Ishikawa (cell line): ENCODE data around the gene CSNK1G3.

Source experiments
- CEBPB ChIP-seq: IDR thresholded peaks from 2 replicates; pipeline ENCODE4 v1.6.1; 2012
- CREB1 ChIP-seq: IDR thresholded peaks from 2 replicates; pipeline ENCODE4 v1.6.1; 2012; ENCODE audit warnings: low read depth
- EGR1 ChIP-seq: IDR thresholded peaks from 2 replicates; pipeline ENCODE4 v1.6.1; 2012
- EP300 ChIP-seq: IDR thresholded peaks from 2 replicates; pipeline ENCODE4 v1.6.1; 2012; ENCODE audit warnings: borderline replicate concordance
- FOXM1 ChIP-seq: IDR thresholded peaks from 2 replicates; pipeline ENCODE4 v1.6.1; 2012; ENCODE audit warnings: low read depth, borderline replicate concordance
- NFIC ChIP-seq: IDR thresholded peaks from 2 replicates; pipeline ENCODE4 v1.6.1; 2012
- RAD21 ChIP-seq: IDR thresholded peaks from 2 replicates; pipeline ENCODE4 v1.6.1; 2012; ENCODE audit warnings: low read depth
- TAF1 ChIP-seq: IDR thresholded peaks from 2 replicates; pipeline ENCODE4 v1.6.1; 2012; ENCODE audit warnings: low read depth, mild to moderate bottlenecking
- TCF12 ChIP-seq: IDR thresholded peaks from 2 replicates; pipeline ENCODE4 v1.6.1; 2012; ENCODE audit warnings: low read depth
- TEAD4 ChIP-seq: IDR thresholded peaks from 2 replicates; pipeline ENCODE4 v1.6.1; 2012
- YY1 ChIP-seq: IDR thresholded peaks from 2 replicates; pipeline ENCODE4 v1.6.1; 2012; ENCODE audit warnings: low read depth
- ZBTB7A ChIP-seq: IDR thresholded peaks from 2 replicates; pipeline ENCODE4 v1.6.1; 2012; ENCODE audit warnings: low read depth
- TF ChIP-seq, protein P1 (sequence below): IDR thresholded peaks from 2 replicates; pipeline ENCODE4 v1.6.1; 2012
- TF ChIP-seq, protein P2 (sequence below): IDR thresholded peaks from 2 replicates; pipeline ENCODE4 v1.6.1; 2012
- TF ChIP-seq, protein P3 (sequence below): IDR thresholded peaks from 2 replicates; pipeline ENCODE4 v1.6.1; 2012; ENCODE audit warnings: low read depth, mild to moderate bottlenecking

CSNK1G3 gene

DNA sequence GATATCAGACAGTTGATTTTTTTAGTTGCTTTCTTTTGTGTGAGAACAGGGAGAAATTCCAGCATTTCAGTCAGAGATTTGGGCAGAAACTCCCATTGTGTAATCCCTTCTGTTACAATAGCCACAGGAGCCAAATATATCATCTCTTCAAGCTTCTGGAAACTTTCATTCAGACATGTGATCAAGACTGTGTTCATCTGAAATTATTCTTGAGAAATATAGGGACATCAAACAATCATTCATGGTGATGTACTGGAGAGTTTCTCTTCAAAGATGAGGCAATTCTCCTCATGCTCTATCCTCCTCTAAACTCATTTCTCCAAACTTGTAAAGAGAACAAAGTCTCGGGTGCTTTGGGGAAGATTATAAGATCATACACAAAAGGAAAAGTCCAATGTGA lies 35.2 kb upstream of the CSNK1G3 start:
- TF ChIP-seq EP300 (no peak), NFIC (no peak), RAD21 (no peak), CREB1 (no peak), YY1 (no peak), EGR1 (no peak), CEBPB (no peak), TAF1 (no peak), TCF12 (no peak), FOXM1 (no peak)
- TF ChIP-seq, protein P1, sequence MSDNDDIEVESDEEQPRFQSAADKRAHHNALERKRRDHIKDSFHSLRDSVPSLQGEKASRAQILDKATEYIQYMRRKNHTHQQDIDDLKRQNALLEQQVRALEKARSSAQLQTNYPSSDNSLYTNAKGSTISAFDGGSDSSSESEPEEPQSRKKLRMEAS: no peak

DNA sequence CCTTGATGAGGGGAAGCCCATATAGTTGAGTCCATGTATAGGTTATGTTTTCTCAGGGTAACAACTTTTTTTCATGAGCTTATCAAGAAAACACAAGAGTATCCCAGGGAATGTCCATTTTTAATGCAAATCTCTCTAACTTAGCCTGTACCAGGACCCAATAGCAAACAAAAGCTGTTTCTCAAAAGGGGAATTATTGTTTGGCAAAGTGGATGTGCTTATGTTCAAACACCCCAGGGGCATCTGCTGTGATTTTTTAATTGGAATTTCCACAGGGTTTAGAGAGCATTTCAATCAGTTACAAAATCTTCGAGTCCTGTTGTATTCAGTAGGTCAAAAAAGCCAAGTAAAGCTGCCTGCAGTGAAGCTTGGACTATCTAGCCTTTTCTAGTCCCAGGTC lies 33.4 kb upstream of the CSNK1G3 start:
- no peak for TF ChIP-seq RAD21
- no peak for TF ChIP-seq FOXM1
- no peak for TF ChIP-seq EGR1
- TF ChIP-seq, protein P2, sequence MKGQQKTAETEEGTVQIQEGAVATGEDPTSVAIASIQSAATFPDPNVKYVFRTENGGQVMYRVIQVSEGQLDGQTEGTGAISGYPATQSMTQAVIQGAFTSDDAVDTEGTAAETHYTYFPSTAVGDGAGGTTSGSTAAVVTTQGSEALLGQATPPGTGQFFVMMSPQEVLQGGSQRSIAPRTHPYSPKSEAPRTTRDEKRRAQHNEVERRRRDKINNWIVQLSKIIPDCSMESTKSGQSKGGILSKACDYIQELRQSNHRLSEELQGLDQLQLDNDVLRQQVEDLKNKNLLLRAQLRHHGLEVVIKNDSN: no peak
- no peak for TF ChIP-seq TAF1
- TF ChIP-seq NFIC: no peak
- TF ChIP-seq, protein P3, sequence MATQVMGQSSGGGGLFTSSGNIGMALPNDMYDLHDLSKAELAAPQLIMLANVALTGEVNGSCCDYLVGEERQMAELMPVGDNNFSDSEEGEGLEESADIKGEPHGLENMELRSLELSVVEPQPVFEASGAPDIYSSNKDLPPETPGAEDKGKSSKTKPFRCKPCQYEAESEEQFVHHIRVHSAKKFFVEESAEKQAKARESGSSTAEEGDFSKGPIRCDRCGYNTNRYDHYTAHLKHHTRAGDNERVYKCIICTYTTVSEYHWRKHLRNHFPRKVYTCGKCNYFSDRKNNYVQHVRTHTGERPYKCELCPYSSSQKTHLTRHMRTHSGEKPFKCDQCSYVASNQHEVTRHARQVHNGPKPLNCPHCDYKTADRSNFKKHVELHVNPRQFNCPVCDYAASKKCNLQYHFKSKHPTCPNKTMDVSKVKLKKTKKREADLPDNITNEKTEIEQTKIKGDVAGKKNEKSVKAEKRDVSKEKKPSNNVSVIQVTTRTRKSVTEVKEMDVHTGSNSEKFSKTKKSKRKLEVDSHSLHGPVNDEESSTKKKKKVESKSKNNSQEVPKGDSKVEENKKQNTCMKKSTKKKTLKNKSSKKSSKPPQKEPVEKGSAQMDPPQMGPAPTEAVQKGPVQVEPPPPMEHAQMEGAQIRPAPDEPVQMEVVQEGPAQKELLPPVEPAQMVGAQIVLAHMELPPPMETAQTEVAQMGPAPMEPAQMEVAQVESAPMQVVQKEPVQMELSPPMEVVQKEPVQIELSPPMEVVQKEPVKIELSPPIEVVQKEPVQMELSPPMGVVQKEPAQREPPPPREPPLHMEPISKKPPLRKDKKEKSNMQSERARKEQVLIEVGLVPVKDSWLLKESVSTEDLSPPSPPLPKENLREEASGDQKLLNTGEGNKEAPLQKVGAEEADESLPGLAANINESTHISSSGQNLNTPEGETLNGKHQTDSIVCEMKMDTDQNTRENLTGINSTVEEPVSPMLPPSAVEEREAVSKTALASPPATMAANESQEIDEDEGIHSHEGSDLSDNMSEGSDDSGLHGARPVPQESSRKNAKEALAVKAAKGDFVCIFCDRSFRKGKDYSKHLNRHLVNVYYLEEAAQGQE: no peak
- no peak for TF ChIP-seq TEAD4
- TF ChIP-seq ZBTB7A: no peak
- TF ChIP-seq YY1: no peak
- TF ChIP-seq TCF12: no peak
- TF ChIP-seq, protein P1: no peak
- TF ChIP-seq CEBPB: no peak
- no peak for TF ChIP-seq CREB1
- no peak for TF ChIP-seq EP300

DNA sequence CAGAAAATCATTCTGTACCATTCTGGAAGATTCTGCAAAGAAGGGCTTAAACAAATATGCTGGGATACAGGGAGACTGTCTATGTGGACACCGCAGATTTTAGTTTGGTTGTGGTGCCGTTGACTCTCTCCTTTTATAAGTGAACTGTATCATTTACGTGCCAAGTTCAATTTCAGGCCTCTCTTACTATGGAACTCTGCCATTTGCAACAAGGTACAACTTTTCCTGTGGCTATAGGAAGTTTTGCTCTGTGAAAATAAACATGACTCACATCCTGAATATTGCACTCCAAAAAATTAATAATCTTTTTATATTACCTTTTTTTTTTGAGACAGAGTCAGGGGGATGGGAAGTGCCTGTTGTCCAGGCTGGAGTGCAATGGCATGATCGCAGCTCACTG lies 29.7 kb upstream of the CSNK1G3 start:
- no peak for TF ChIP-seq RAD21

DNA sequence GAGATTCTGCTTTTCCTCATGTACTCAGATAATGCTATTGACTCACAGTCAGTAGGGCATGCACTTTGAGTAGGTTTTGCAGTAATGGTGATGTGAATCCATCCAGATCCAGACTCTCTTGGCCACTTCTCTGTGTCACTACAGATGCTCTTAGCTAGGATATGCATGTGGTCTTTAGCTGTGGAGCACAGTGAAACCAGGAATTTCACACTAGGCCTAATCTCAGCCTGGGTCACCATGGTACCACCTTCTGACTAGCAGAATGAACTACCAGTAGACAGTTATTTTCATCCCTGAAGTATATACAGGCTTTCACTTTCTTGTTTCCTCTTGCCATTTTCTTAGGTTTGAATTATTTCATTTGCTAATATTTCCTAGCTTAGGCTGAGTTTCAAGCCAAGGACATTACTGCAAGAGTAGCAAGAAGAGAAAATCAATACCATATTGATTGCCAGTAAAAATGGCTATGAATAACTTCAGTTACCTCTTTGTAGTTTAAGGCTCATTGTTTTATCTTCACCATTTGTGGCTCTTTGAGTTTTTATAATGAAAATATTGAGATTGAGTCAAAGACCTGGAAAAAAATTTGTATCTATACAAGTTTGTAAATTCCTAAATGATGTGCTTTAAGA lies 28.4 kb upstream of the CSNK1G3 start:
- TF ChIP-seq EP300: no peak
- TF ChIP-seq, protein P1: no peak
- TF ChIP-seq NFIC: no peak
- no peak for TF ChIP-seq CEBPB
- no peak for TF ChIP-seq CREB1
- TF ChIP-seq RAD21: no peak
- TF ChIP-seq TAF1: no peak
- TF ChIP-seq FOXM1: no peak
- no peak for TF ChIP-seq ZBTB7A
- TF ChIP-seq TCF12: no peak
- no peak for TF ChIP-seq YY1
- TF ChIP-seq, protein P2: no peak
- no peak for TF ChIP-seq TEAD4
- TF ChIP-seq EGR1: no peak
- TF ChIP-seq, protein P3: no peak

DNA sequence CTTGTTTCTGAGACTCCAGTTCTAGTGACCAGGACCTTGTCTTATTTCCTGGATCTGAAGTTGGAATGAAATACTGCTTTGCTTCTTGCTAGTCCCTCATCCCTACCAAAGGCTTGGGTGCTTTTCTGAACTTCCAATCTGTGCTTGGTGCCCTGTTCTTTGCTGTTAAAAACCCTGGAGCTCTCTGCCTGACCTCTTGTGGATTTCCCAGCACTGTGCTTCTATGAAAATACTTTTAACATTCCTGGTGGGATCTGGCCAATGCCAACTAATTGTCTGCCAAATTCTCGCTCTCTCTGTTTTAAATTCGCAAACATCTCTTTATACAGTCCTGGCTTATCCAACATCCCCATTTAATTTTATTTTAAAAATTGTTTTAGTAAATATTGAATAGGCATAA lies 26.7 kb upstream of the CSNK1G3 start:
- TF ChIP-seq TAF1 (no peak), ZBTB7A (no peak), EP300 (no peak), EGR1 (no peak), NFIC (no peak)
- TF ChIP-seq, protein P3: no peak
